SK-N-SH (cell line): ENCODE results near the gene COL26A1.

Source experiments
- CTCF ChIP-seq: fragments of 200-600 bp; sonication (generic); IDR thresholded peaks from 2 replicates; pipeline ENCODE4 v1.6.1; 2017; ENCODE audit warnings: antibody characterized with exemption, mild to moderate bottlenecking, moderate library complexity
- FOXM1 ChIP-seq: IDR thresholded peaks from 2 replicates; pipeline ENCODE4 v1.4.0; 2012; ENCODE audit warnings: low read depth, mild to moderate bottlenecking
- POLR2AphosphoS5 ChIP-seq: IDR thresholded peaks from 2 replicates; pipeline ENCODE4 v1.6.1; 2012; ENCODE audit warnings: low read depth, low read length
- RXRA ChIP-seq: IDR thresholded peaks from 2 replicates; pipeline ENCODE4 v1.4.0; 2012; ENCODE audit warnings: low read depth, mild to moderate bottlenecking, borderline replicate concordance
- TAF1 ChIP-seq: IDR thresholded peaks from 2 replicates; pipeline ENCODE4 v1.6.1; 2012; ENCODE audit warnings: low read depth, mild to moderate bottlenecking, low read length, moderate library complexity, borderline replicate concordance
- USF1 ChIP-seq: IDR thresholded peaks from 2 replicates; pipeline ENCODE4 v1.4.0; 2012; ENCODE audit warnings: low read depth, borderline replicate concordance
- YY1 ChIP-seq: IDR thresholded peaks from 2 replicates; pipeline ENCODE4 v1.4.0; 2012; ENCODE audit warnings: low read depth, mild to moderate bottlenecking
- TF ChIP-seq, protein P1 (sequence below): IDR thresholded peaks from 2 replicates; pipeline ENCODE4 v1.4.0; 2012; ENCODE audit warnings: low read depth

DNA sequence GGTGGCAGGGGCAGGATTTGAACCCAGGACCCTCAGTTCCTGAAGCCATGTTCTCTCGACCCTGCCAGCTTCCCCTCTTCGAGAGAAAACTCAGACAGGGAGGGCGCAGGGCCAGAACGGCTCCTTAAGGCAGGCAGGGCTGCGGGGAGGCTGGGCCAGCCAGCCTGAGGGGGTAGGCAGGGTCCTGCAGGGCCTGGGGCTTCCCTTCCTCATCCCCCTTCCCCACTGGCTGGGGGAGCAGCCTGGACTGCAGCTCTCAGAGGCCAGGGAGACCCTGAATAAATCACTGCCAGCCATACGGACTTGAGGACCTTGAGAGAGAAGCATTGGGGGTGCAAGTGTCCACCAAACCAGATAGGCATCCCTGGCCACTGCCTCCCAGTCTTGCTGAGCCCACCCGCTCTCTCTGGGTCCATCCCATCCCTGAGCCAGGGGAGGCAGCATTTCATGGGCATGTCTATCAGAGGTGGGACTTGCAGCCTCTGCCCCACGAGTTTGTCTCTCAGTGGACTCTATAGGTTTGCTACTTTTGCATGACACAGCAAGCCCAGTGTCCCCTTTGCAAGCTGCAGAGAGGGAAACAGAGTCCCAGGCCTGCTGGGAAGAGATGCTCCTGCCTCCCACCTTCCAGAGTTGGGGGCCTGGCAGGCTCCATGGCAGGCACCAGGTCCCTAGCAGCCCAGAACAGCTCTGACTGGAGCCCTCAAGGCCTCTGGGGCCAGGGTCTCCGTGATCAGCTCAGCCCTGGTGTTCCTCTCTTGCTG, 195.5 kb downstream of the COL26A1 start:
- TF ChIP-seq, protein P1, sequence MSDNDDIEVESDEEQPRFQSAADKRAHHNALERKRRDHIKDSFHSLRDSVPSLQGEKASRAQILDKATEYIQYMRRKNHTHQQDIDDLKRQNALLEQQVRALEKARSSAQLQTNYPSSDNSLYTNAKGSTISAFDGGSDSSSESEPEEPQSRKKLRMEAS, result no peak
- no peak for TF ChIP-seq CTCF
- no peak for TF ChIP-seq POLR2AphosphoS5
- TF ChIP-seq FOXM1, result no peak
- no peak for TF ChIP-seq TAF1
- TF ChIP-seq USF1, result no peak
- no peak for TF ChIP-seq YY1
- no peak for TF ChIP-seq RXRA
